Neural progenitor cell (in vitro differentiated cells): ENCODE results near the gene UQCC2. TPM values are rescaled to one million over a fixed set of nuclear protein-coding genes. Genes with fewer than 3 reads are reported as not detected.

Source experiments
- DNase-seq: peaks from one replicate; pipeline ENCODE4 v3.0.0-alpha.2; 2016; ENCODE audit warnings: low spot score
- H2AFZ ChIP-seq: fragments of 200-600 bp; sonication (generic); replicated peaks from 2 replicates; pipeline ENCODE4 v1.6.1; 2016; ENCODE audit warnings: antibody characterized with exemption
- H3F3A ChIP-seq: fragments of 200-600 bp; sonication (generic); 2 replicates; pipeline ENCODE4 v1.6.1; 2016; ENCODE audit warnings: antibody characterized with exemption, low read depth
- H3K27ac ChIP-seq: fragments of 200-600 bp; sonication (generic); 2 replicates; pipeline ENCODE4 v1.5.1; 2016; ENCODE audit warnings: mild to moderate bottlenecking
- H3K27me3 ChIP-seq: fragments of 200-600 bp; sonication (generic); 2 replicates; pipeline ENCODE4 v1.6.1; 2016; ENCODE audit warnings: mild to moderate bottlenecking, moderate library complexity
- H3K36me3 ChIP-seq: fragments of 200-600 bp; sonication (generic); 2 replicates; pipeline ENCODE4 v1.5.1; 2016
- H3K4me1 ChIP-seq: fragments of 200-600 bp; sonication (generic); 2 replicates; pipeline ENCODE4 v1.6.1; 2016; ENCODE audit warnings: mixed run types
- H3K4me2 ChIP-seq: fragments of 200-600 bp; sonication (generic); 2 replicates; pipeline ENCODE4 v1.6.1; 2016
- H3K4me3 ChIP-seq: fragments of 200-600 bp; sonication (generic); 2 replicates; pipeline ENCODE4 v1.5.1; 2016
- H3K79me2 ChIP-seq: fragments of 200-600 bp; sonication (generic); 2 replicates; pipeline ENCODE4 v1.6.1; 2016; ENCODE audit warnings: low read depth
- H3K9ac ChIP-seq: fragments of 200-600 bp; sonication (generic); 2 replicates; pipeline ENCODE4 v1.6.1; 2016
- H3K9me3 ChIP-seq: fragments of 200-600 bp; sonication (generic); 2 replicates; pipeline ENCODE4 v1.5.1; 2016; ENCODE audit warnings: low read depth
- H4K20me1 ChIP-seq: fragments of 200-600 bp; sonication (generic); 2 replicates; pipeline ENCODE4 v1.6.1; 2016; ENCODE audit warnings: low read depth
- H3K27ac Mint-ChIP-seq: 3 replicates; pipeline ENCODE4 v1.8.0; 2021; ENCODE audit warnings: mixed read lengths
- H3K27me3 Mint-ChIP-seq: 2 replicates; pipeline ENCODE4 v1.8.0; 2022; ENCODE audit warnings: low read depth, mild to moderate bottlenecking, inconsistent platforms, moderate library complexity, mixed read lengths; ENCODE audit not compliant: insufficient read depth
- H3K36me3 Mint-ChIP-seq: 3 replicates; pipeline ENCODE4 v1.8.0; 2021; ENCODE audit warnings: mixed read lengths
- H3K4me1 Mint-ChIP-seq: 3 replicates; pipeline ENCODE4 v1.8.0; 2021; ENCODE audit warnings: mixed read lengths
- H3K4me3 Mint-ChIP-seq: 3 replicates; pipeline ENCODE4 v1.8.0; 2021; ENCODE audit warnings: mild to moderate bottlenecking, moderate library complexity, mixed read lengths
- H3K9me3 Mint-ChIP-seq: 3 replicates; pipeline ENCODE4 v1.8.0; 2020; ENCODE audit warnings: mixed read lengths
- CTCF ChIP-seq: fragments of 200-600 bp; sonication (generic); IDR thresholded peaks from 2 replicates; pipeline ENCODE4 v1.5.1; 2017; ENCODE audit warnings: antibody characterized with exemption, mild to moderate bottlenecking
- EZH2 ChIP-seq: fragments of 200-600 bp; sonication (generic); IDR thresholded peaks from 2 replicates; pipeline ENCODE4 v1.6.1; 2017; ENCODE audit warnings: antibody characterized with exemption, mild to moderate bottlenecking, moderate library complexity
- EZH2phosphoT487 ChIP-seq: fragments of 200-600 bp; sonication (generic); IDR thresholded peaks from 2 replicates; pipeline ENCODE4 v1.6.1; 2017; ENCODE audit warnings: antibody characterized with exemption
- total RNA-seq: library from RNA; depleted of rRNA; stranded (reverse); fragments of >200 nt; gene quantifications from 2 replicates; pipeline ENCODE4 v1.2.3, GENCODE V29; 2015; ENCODE audit warnings: low replicate concordance

UQCC2 gene
- total RNA-seq, 1 donor from 2014 or later, result 95.9 TPM

- no peaks in the 10 kb centered on the region for H3K27me3 ChIP-seq
- no peaks in the 10 kb centered on the region for H3K9me3 Mint-ChIP-seq
- H3F3A ChIP-seq, result peaks cover 4% of the 10 kb centered on the region
- H2AFZ ChIP-seq, result no peak overlapping the region
- H4K20me1 ChIP-seq, result no peaks in the 10 kb centered on the region
- no peak overlapping the region for H3K27ac Mint-ChIP-seq
- no peaks in the 10 kb centered on the region for H3K36me3 ChIP-seq
- H3K36me3 Mint-ChIP-seq, result no peaks in the 10 kb centered on the region
- no peak overlapping the region for H3K4me2 ChIP-seq
- no peak for DNase-seq
- H3K27me3 Mint-ChIP-seq, result peaks cover 8% of the 10 kb centered on the region
- no peaks in the 10 kb centered on the region for H3K79me2 ChIP-seq
- peaks cover 10% of the 10 kb centered on the region for H3K4me1 Mint-ChIP-seq
- no peak overlapping the region for H3K4me3 ChIP-seq
- no peak overlapping the region for H3K27ac ChIP-seq
- H3K4me3 Mint-ChIP-seq, result no peak overlapping the region
- no peaks in the 10 kb centered on the region for H3K9me3 ChIP-seq
- TF ChIP-seq EZH2phosphoT487 (no peak), EZH2 (no peak), CTCF (no peak)
- H3K9ac ChIP-seq, result no peak overlapping the region
- H3K4me1 ChIP-seq, result peaks cover 4% of the 10 kb centered on the region
These were observed 14.6 kb upstream of the UQCC2 start for GRCh38 chr6:33725891-33726673.

GRCh38 chr6:33725222-33725621 is 13.7 kb upstream of the UQCC2 start:
- Mint-ChIP-seq H3K36me3 (no peaks in the 10 kb centered on the region), H3K4me3 (no peak overlapping the region), H3K9me3 (no peaks in the 10 kb centered on the region), H3K27ac (no peak overlapping the region), H3K27me3 (peaks cover 8% of the 10 kb centered on the region), H3K4me1 (peaks cover 8% of the 10 kb centered on the region)
- Histone ChIP-seq H3K9ac (no peak overlapping the region), H3K27ac (no peak overlapping the region), H3F3A (peaks cover 4% of the 10 kb centered on the region), H2AFZ (no peak overlapping the region), H3K9me3 (no peaks in the 10 kb centered on the region), H3K79me2 (no peaks in the 10 kb centered on the region), H3K4me2 (no peak overlapping the region), H3K36me3 (no peaks in the 10 kb centered on the region), H3K4me1 (peaks cover 3% of the 10 kb centered on the region), H3K4me3 (no peak overlapping the region), H4K20me1 (no peaks in the 10 kb centered on the region), H3K27me3 (no peaks in the 10 kb centered on the region)
- DNase-seq, result no peak
- TF ChIP-seq CTCF, result no peak
- TF ChIP-seq EZH2, result no peak
- no peak for TF ChIP-seq EZH2phosphoT487

DNA sequence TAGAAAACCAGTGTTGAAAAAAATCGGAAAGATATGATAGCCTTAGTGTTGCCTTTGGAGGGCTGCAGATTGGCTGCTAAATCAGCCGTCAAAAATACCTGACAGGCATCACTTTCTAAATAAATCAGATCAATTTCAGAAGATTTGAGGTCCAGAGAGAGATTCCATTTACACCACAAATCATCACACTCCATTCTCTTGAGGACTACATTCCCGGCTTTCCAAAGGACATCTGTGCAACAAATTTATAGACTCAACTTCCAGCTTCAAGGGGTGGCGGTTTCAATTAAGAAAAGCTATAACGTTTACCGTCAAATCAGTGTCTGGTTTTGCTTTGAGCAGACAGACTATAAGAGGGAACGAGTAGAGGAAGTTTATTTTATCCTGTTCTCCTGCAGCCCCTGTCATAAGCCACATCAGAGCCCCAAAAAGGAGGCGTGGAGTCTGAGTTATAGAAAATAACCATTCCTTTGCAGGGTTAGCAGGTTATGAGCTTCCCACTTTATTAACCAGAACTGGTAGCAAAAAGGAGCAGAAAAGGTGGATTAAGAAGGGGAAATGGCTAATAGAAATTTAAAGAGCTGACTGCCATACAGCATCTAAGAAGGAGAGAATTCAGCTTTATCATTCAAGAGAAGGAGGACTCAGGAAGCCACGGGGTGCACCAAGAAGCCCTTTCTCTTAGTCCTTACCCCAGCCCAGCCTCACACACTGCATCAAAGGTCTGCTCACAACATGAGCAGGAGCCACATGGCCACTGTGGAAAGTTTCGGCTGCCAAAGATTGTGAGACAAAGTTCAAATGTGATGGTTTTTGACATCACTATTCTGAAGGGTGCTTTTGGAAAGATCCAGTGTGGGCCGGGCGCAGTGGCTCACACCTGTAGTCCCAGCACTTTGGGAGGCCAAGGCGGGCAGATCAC is 12.9 kb upstream of the UQCC2 start:
- Histone ChIP-seq H3K36me3 (no peaks in the 10 kb centered on the region), H3K4me1 (no peaks in the 10 kb centered on the region), H3K27me3 (no peaks in the 10 kb centered on the region), H4K20me1 (no peaks in the 10 kb centered on the region), H3F3A (no peaks in the 10 kb centered on the region), H3K4me2 (no peak overlapping the region), H3K9ac (no peak overlapping the region), H2AFZ (no peak overlapping the region), H3K9me3 (no peaks in the 10 kb centered on the region), H3K79me2 (no peaks in the 10 kb centered on the region), H3K4me3 (no peak overlapping the region), H3K27ac (no peak overlapping the region)
- Mint-ChIP-seq H3K36me3 (no peaks in the 10 kb centered on the region), H3K4me1 (peaks cover 4% of the 10 kb centered on the region), H3K27me3 (peaks cover 4% of the 10 kb centered on the region), H3K9me3 (no peaks in the 10 kb centered on the region), H3K4me3 (no peak overlapping the region), H3K27ac (no peak overlapping the region)
- DNase-seq, result no peak
- TF ChIP-seq EZH2 (no peak), EZH2phosphoT487 (no peak), CTCF (no peak)
